BJ (cell line): ENCODE results near the gene COX14. TPM values are rescaled to one million over a fixed set of nuclear protein-coding genes. Genes with fewer than 3 reads are reported as not detected.

Source experiments
- CTCF ChIA-PET: fragments of 350-600 bp; formaldehyde crosslinking; extraction: SDS; loops from one replicate; lab custom pipeline; 2021; ENCODE audit warnings: antibody characterized with exemption, inconsistent platforms; lab: Yijun Ruan, JAX
- POLR2A ChIA-PET: fragments of 300-600 bp; sonication (Branson Sonifier 250); formaldehyde crosslinking; extraction: SDS; loops from one replicate; lab custom pipeline; 2021; ENCODE audit warnings: antibody characterized with exemption; lab: Charles Lee
- DNase-seq: peaks from one replicate; pipeline ENCODE4 v3.0.0-alpha.2; 2011; ENCODE audit warnings: low read depth
- H3K27me3 ChIP-seq: 2 replicates; pipeline ENCODE4 v1.6.0; 2011; ENCODE audit warnings: low read length; ENCODE audit not compliant: control insufficient read depth, insufficient read depth
- H3K36me3 ChIP-seq: 2 replicates; pipeline ENCODE4 v1.5.1; 2011; ENCODE audit warnings: low read length; ENCODE audit not compliant: control insufficient read depth, insufficient read depth
- H3K4me3 ChIP-seq: 2 replicates; pipeline ENCODE4 v1.5.1; 2011; ENCODE audit warnings: low read depth, mild to moderate bottlenecking, control low read depth, low read length
- CTCF ChIP-seq: IDR thresholded peaks from 2 replicates; pipeline ENCODE4 v1.5.1; 2011; ENCODE audit warnings: low read depth, mild to moderate bottlenecking, control low read depth, inconsistent platforms, low read length, moderate library complexity; ENCODE audit not compliant: insufficient read depth
- polyA plus RNA-seq: library from polyadenylated mRNA; depleted of rRNA; stranded (reverse); fragments of >200 nt; gene quantifications from 2 replicates; pipeline ENCODE4 v1.2.3, GENCODE V29; 2011

Gene COX14
- polyA plus RNA-seq, 1 experiment, result 85.7 TPM

GRCh38 chr12:50160643-50161042 lies 48.6 kb downstream of the COX14 start:
- Histone ChIP-seq H3K4me3 (no peak overlapping the region), H3K27me3 (no peaks in the 10 kb centered on the region), H3K36me3 (no peaks in the 10 kb centered on the region)
- POLR2A ChIA-PET, result no interaction called here
- no peak for TF ChIP-seq CTCF
- DNase-seq, result no peak
- CTCF ChIA-PET, result interaction anchor here (1.1 kb wide), 1 partner anchor 49 kb away, joined by 3 read pairs; no protein-coding TSS in a partner anchor

GRCh38 chr12:50162230-50162629 lies 50.2 kb downstream of the COX14 start:
- no peaks in the 10 kb centered on the region for H3K27me3 ChIP-seq
- ChIA-PET CTCF (interaction anchor here (0.9 to 3.5 kb wide), 3 partner anchors 51 to 88 kb away, joined by 3 to 15 read pairs (median 5); partner anchors contain the start of gene COX14), POLR2A (interaction anchor here (0.7 kb wide), 1 partner anchor 16 kb away, joined by 6 read pairs; no protein-coding TSS in a partner anchor)
- no peak for DNase-seq
- no peak for TF ChIP-seq CTCF
- no peak overlapping the region for H3K4me3 ChIP-seq
- H3K36me3 ChIP-seq, result no peaks in the 10 kb centered on the region

GRCh38 chr12:50164963-50165362 lies 52.9 kb downstream of the COX14 start:
- no peaks in the 10 kb centered on the region for H3K36me3 ChIP-seq
- no peak for TF ChIP-seq CTCF
- no peak for DNase-seq
- CTCF ChIA-PET, result interaction anchor here (0.8 to 3.2 kb wide), 2 partner anchors 18 to 54 kb away, joined by 3 to 25 read pairs; partner anchors contain the start of gene COX14
- H3K27me3 ChIP-seq, result no peaks in the 10 kb centered on the region
- H3K4me3 ChIP-seq, result no peak overlapping the region
- POLR2A ChIA-PET, result no interaction called here

GRCh38 chr12:50166799-50167048 lies 54.7 kb downstream of the COX14 start:
- POLR2A ChIA-PET, result interaction anchor here (0.5 kb wide), 1 partner anchor 1285 kb away, joined by 6 read pairs; no protein-coding TSS in a partner anchor
- Histone ChIP-seq H3K27me3 (no peaks in the 10 kb centered on the region), H3K36me3 (no peaks in the 10 kb centered on the region), H3K4me3 (peak overlapping the region; percentile 59)
- TF ChIP-seq CTCF, result no peak
- CTCF ChIA-PET, result interaction anchor here (1.1 to 3.2 kb wide), 6 partner anchors 9 to 148 kb away, joined by 3 to 25 read pairs (median 3); partner anchors contain the start of genes COX14 and LIMA1
- DNase-seq, result no peak

- POLR2A ChIA-PET, result interaction anchor here (0.5 to 0.7 kb wide), 4 partner anchors 30 to 1285 kb away, joined by 3 to 17 read pairs (median 6); no protein-coding TSS in a partner anchor
- H3K27me3 ChIP-seq, result no peaks in the 10 kb centered on the region
- no peaks in the 10 kb centered on the region for H3K36me3 ChIP-seq
- DNase-seq, result peak; percentile 94
- TF ChIP-seq CTCF, result no peak
- CTCF ChIA-PET, result interaction anchor here (0.7 to 3.2 kb wide), 9 partner anchors 9 to 147 kb away, joined by 3 to 25 read pairs (median 3); partner anchors contain the start of genes COX14, LIMA1 and SMARCD1
- H3K4me3 ChIP-seq, result peak within 1 kb of the TSS; percentile 59
These were observed 55.2 kb downstream of the COX14 start, which contains the start of gene CERS5 for GRCh38 chr12:50167049-50167828. Gene CERS5 (minus strand): TSS chr12:50167369. CDS start chr12:50167297, 72 bp downstream.
